LoVo (cell line): ENCODE data around the gene ABL2.
"Not testable (repeated sequence)": the region's sequence is repeated elsewhere in the genome, so short reads cannot be mapped to it uniquely, and the experiment has no call there.

ENCODE experiments used
- DNase-seq: peaks from one replicate; pipeline ENCODE4 v3.0.0-alpha.2; 2016; ENCODE audit warnings: low spot score

The ABL2 gene

GRCh38 chr1:179229214-179230140 lies at the start of gene ABL2:
Gene ABL2, minus strand, starts transcription at chr1:179229677. Its CDS starts 280 bp downstream, at chr1:179229397.
- DNase-seq: peak; percentile 41

DNA sequence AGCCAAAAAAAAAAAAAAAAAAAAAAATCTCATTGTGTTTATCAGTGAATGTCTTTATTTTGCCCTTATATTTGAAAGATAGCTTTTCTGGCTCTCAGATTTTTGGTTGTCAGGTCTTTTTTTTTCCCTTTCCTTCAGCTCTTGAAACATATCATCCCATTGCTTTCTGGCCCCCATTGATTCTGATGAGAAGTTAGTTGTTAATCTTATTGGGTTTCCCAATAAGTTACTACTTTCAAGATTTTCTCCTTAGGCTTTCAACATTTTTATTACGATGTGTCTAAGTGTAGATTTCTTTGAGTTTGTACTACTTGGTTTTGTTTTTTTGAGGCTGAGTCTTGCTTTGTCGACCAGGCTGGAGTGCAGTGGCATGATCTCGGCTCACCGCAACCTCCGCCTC lies 49.4 kb upstream of the ABL2 start:
- no peak for DNase-seq

DNA sequence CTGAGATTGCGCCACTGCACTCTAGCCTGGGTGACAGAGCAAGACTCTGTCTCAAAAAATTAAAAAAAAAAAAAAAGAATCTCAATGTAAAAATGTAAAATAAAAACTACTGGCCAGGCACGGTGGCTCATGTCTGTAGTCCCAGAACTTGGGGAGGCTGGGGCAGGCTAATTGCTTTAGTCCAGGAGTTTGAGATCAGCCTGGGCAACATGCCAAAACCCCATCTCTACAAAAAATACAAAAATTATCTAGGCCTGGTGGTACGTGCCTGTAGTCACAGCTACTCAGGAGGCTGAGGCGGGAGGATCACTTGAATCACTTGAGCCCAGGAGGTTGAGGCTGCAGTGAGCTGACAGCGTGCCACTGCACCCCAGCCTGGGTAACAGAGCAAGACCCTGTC lies 44.9 kb upstream of the ABL2 start:
- not testable (repeated sequence) for DNase-seq

- no peak for DNase-seq
Measured at GRCh38 chr1:179269071-179269470, 39.6 kb upstream of the ABL2 start.

DNA sequence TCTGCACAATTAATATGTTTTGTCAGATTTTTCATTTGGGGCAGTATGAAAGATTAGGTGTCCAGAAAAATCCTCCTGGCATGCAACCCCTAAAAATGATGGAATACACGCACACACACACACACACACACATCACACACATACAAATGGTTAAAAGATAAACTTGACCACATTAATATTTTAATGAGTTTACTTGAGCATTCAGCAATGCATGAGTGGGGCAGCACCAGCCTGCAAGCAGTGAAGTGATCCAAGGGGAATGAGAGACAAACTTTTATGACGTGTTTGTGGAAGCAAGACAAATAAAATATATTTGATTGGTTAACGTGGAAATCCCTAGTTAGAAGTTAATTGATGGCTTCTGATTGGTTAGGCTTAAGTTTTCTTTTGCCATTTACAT lies 35.0 kb upstream of the ABL2 start:
- no peak for DNase-seq

- DNase-seq: no peak
Measured at GRCh38 chr1:179263121-179263520, 33.6 kb upstream of the ABL2 start.

GRCh38 chr1:179262183-179262582 lies 32.7 kb upstream of the ABL2 start:
- no peak for DNase-seq

DNA sequence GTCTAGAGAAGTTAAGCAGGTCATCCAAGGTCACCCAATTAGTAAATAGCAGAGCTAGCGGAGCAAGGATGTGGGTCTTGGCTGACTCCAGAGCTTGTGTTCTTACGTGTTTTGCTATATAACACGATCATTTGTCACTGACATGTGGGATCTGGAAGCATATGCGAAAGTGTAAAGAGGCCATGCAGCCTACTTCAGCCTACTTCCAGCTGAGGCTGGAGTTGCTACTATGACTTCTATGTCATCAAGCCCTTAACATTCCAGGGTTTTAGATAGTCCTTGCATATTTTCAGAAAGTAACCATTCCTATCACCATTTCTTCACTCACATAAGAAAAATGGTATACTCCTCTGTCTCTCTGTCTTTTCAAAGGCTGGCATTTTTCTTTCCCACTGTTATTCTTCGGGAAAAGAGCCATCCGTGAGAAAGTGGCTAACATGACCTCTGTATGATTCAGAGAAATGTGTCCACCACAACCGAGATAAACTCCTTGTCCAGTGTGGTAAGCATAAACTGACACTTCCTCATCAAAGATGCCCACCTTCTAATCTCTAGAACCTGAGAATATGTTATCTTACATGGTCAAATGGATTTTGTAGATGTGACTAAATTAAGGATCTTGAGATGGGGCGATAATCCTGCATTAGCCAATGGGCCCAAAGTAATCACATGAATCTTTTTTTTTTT lies 24.0 kb upstream of the ABL2 start:
- DNase-seq: no peak

DNA sequence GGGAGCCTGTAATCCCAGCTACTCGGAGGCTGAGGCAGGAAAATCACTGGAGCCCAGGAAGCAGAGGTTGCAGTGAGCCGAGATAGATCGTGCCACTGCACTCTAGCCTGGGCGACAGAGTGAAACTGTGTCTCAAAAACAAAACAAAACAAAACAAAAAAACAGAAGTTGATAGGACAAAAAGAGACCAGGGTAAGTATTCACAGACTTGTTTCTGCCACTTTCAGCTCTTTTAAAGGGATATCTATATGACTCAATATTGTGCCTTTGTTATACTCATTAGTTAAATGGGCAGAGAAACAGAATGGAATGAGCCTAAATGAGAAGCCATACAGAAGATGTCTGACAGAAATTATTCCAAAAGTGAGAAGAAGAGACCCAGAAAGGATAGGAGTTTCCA lies 23.1 kb upstream of the ABL2 start:
- no peak for DNase-seq

DNA sequence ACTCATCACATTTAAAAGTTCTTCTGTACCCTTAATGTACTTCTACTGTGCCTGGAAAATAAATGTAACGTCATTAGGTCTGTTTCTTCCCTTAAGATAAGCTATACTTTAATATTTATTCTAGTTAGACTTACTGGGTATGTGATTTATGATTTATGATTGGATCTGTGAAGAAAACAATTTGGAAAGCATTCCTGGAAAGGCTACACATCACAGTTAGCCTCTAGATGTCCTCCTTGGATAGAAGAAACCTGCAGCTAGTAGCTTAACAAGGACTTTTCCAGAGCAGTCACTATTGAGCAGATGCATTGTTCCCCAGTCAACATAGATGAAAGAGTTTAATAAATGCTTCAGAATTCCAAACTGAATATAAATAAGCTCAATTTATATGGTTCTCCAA lies 22.2 kb upstream of the ABL2 start:
- peak; percentile 35 for DNase-seq

DNA sequence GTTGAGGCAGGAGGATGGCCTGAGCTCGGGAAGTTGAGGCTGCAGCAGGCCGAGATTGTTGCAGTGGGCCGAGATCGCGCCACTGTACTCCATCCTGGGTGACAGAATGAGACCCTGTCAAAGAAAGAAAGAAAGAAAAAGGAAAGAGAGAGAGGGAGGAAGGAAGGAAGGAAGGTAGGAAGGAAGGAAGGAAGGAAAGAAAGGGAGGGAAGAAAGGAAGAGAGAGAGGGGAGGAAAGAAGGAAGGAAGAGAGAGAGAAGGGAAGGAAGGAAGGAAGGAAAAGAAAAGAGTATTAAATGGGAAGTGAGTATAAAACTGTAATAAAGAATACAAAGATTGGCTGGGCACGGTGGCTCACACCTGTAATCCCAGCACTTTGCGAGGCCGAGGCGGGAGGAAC lies 18.4 kb upstream of the ABL2 start:
- DNase-seq: no peak

DNA sequence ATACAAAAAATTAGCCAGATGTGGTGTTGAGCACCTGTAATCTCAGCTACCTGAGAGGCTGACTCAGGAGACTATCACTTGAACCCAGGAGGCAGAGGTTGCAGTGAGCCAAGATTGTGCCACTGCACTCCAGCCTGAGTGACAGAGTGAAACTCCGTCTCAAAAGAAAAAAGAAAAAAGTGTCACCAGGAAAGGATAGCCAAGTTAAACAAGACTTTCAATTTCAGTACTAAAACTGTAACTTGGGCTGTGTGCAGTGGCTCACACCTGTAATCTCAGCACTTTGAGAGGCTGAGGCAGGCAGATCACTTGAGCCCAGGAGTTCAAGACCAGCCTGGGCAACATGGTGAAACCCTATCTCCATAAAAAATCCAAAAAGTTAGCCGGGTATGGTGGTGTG lies 15.9 kb upstream of the ABL2 start:
- DNase-seq: not testable (repeated sequence)

GRCh38 chr1:179241530-179242097 lies 12.1 kb upstream of the ABL2 start:
- no peak for DNase-seq

GRCh38 chr1:179237222-179237621 lies 7.7 kb upstream of the ABL2 start:
- no peak for DNase-seq

GRCh38 chr1:179234863-179235262 lies 5.4 kb upstream of the ABL2 start:
- no peak for DNase-seq

DNA sequence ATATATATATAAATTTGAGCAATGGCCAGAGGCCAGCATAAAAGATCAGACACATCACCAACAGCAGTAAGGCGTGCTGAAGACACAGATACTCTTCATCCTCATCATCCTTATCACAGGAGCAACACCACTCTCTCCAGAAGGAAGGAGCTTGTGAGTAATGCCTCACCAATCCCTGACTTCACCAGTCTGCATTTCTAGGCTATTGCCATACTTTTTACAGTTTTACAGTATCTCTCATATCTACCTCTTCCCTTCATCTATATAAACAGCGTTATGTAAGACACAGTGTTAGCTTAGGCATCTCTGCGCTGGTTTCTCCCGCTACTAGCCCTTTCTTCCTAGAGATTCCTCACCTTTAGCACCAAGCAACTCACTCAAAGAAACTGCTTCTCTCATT lies 2.4 kb upstream of the ABL2 start:
- no peak for DNase-seq

DNA sequence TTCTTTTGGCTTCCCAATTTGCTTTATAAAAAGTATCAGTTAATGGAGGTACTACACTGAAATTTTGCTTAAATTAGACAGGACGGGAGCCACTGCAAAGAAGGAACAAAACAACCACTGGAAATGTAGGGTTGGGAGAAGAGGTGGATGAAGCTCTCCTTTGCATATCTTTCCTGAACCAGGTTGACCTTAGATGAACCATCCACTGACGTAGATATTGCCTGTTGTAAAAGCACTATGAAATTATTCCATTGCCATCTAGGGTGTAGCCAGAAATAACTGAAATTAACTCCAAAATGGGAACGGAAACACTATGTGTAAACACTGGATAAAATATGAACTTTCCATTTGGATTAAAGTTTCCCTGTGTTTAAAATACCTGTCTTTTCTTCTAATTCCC lies 1.2 kb upstream of the ABL2 start:
- DNase-seq: no peak

- no peak for DNase-seq
Measured at GRCh38 chr1:179230251-179230650, 774 bp upstream of the ABL2 start.

DNA sequence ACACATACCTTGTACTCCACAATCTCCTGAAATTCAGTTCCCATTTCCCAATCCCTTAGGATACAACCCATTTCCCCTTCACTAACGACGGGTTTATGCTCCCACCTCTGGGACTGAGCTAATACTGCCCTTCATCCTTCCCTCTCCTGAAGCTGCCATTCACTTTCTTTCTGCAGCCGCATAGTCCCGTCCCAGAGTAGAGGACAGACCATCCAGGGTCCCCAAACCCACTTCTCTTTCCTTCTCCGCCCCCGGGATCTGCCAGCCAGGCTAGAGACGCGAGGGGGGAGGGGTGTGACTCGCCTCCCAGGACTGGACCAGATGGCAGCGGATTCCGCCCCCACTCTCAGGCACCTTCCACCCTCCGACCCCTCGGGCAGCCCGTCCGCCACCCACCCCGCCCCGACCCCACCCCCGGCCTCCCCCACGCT lies 679 bp downstream of the ABL2 start:
- no peak for DNase-seq

GRCh38 chr1:179226738-179227137 lies 2.7 kb downstream of the ABL2 start:
- no peak for DNase-seq

DNA sequence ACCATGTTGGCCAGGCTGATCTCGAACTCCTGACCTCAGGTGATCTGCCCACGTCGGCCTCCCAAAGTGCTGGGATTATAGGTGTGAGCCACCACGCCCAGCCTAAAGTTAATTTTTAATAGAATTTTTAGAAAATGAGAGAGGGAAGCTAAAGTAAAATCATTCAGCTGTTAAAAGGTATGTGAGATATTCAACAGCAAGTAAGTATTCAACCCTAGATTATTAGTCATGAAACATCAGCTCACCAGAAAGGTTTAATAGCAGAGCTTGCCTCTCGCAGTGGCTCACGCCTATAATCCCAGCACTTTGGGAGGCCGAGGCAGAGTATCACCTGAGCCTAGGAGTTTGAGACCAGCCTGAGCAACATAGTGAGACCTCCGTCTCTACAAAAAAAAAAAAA lies 5.0 kb downstream of the ABL2 start:
- not testable (repeated sequence) for DNase-seq

- DNase-seq: not testable (repeated sequence)
Measured at GRCh38 chr1:179221121-179221520, 8.4 kb downstream of the ABL2 start.

- no peak for DNase-seq
Measured at GRCh38 chr1:179217943-179218507, 11.5 kb downstream of the ABL2 start.
